Measurements from ENCODE around the gene KPNA6. TPM values are rescaled to one million over a fixed set of nuclear protein-coding genes. Genes with fewer than 3 reads are reported as not detected.

Gene KPNA6
- polyA plus RNA-seq, 1 of the 3 experiments (the other 2 are of a cell fraction) = 13.1 TPM

- TF ChIP-seq, protein P1, sequence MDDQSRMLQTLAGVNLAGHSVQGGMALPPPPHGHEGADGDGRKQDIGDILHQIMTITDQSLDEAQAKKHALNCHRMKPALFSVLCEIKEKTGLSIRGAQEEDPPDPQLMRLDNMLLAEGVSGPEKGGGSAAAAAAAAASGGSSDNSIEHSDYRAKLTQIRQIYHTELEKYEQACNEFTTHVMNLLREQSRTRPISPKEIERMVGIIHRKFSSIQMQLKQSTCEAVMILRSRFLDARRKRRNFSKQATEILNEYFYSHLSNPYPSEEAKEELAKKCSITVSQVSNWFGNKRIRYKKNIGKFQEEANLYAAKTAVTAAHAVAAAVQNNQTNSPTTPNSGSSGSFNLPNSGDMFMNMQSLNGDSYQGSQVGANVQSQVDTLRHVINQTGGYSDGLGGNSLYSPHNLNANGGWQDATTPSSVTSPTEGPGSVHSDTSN (IDR thresholded peaks at IDR 0.05) = no peak
- no peak for TF ChIP-seq CHD2 (IDR thresholded peaks at IDR 0.05; ENCODE audit: low read length, partially characterized antibody)
- no peak for TF ChIP-seq SMC3 (IDR thresholded peaks at IDR 0.05; ENCODE audit: low read depth, low read length)
- TF ChIP-seq GATA2 (CRISPR knock-in tag; IDR thresholded peaks at IDR 0.05) = no peak
These were observed 80.0 kb downstream of the KPNA6 start (continued) for GRCh38 chr1:32187850-32188249.

DNA sequence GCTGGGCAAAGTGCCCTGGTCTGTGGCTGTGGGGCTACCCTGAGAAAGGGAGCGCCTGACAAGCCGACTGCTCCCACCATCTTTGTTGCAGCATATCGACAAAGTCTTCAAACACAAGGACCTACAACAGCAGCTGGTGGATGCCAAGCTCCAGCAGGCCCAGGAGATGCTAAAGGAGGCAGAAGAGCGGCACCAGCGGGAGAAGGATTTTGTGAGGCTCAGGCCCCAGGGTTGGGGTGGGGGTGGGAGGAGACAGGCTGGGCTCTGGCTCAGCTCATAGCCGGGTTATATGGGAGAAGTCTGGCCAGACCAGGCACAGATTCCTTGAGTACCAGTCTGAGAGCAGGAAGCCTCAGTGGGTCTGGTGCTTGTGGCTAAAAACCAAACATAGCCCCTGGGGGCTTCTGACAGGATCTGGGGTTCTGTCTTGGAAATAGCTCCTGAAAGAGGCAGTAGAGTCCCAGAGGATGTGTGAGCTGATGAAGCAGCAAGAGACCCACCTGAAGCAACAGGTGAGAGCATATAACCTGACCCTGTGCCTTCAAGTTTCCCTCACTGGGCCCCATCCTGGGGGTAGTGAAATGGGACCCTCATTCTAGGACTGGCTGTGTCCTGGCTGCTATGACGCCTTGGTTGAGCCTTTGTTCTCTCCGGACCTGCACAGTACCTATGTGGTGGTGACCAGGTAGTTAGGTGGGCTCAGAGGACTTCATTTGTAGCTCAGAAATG is 84.5 kb downstream of the KPNA6 start:
- no peak for DNase-seq
- peaks cover 13% of the 10 kb centered on the region; the same call in 1 of the 2 replicates for H3K79me2 ChIP-seq (ENCODE audit: insufficient read depth)
- no peak overlapping the region for H3K4me3 ChIP-seq (ENCODE audit: low read depth in 2 of 2, low read length in 1 of 2)
- H3K27ac ChIP-seq (ENCODE audit: low read depth in 2 of 2, low read length in 1 of 2) = no peak overlapping the region
- 87% methylated on average over 8 of the region's 8 CpGs for WGBS (ENCODE audit: low lambda C conversion rate)
- H3K4me1 ChIP-seq (ENCODE audit: control insufficient read depth in 1 of 2, insufficient read depth in 2 of 2, low read depth in 1 of 2, low read length in 1 of 2) = peaks cover 3 to 10% of the 10 kb centered on the region in 2 experiments; a peak in 2 of 4 replicates
- no peak overlapping the region for H2AFZ ChIP-seq (ENCODE audit: low read depth)
- H3K9me2 ChIP-seq = no peaks in the 10 kb centered on the region
- CTCF ChIA-PET = interaction anchor here (1.5 kb wide), 1 partner anchor 12 kb away, joined by 3 read pairs; no protein-coding TSS in a partner anchor
- TF ChIP-seq FOXM1 (IDR thresholded peaks at IDR 0.05; ENCODE audit: low read depth) (no peak), RXRA (IDR thresholded peaks at IDR 0.05; ENCODE audit: borderline replicate concordance, low read depth) (no peak), ZBTB33 (IDR thresholded peaks at IDR 0.05; ENCODE audit: borderline replicate concordance, low read depth) (no peak), RCOR1 (IDR thresholded peaks at IDR 0.05; ENCODE audit: low read length) (no peak), EP300 (IDR thresholded peaks at IDR 0.05; ENCODE audit: borderline replicate concordance in 1 of 2, low read depth in 1 of 2, low read length in 1 of 2) (no peak), YY1 (IDR thresholded peaks at IDR 0.05; ENCODE audit: low read depth) (no peak), FOSL2 (IDR thresholded peaks at IDR 0.05; ENCODE audit: borderline replicate concordance, low read depth) (no peak), MAX (IDR thresholded peaks at IDR 0.05; ENCODE audit: low read depth) (no peak), FOXJ3 (CRISPR knock-in tag; IDR thresholded peaks at IDR 0.05) (no peak), USF1 (IDR thresholded peaks at IDR 0.05; ENCODE audit: borderline replicate concordance, low read depth) (no peak), CHD2 (IDR thresholded peaks at IDR 0.05; ENCODE audit: low read length, partially characterized antibody) (no peak)
- peaks cover 75 to 92% of the 10 kb centered on the region in 2 experiments for H3K36me3 ChIP-seq (replicated peaks in 1 of 2; ENCODE audit: control insufficient read depth in 1 of 2, insufficient read depth in 2 of 2, low read length in 1 of 2)
- H3K9me3 ChIP-seq = no peaks in the 10 kb centered on the region
- peaks cover 5% of the 10 kb centered on the region; the same call in 1 of the 2 replicates for H4K20me1 ChIP-seq (ENCODE audit: insufficient read depth)
- no peak overlapping the region for H3K4me2 ChIP-seq
- H3K9ac ChIP-seq = no peak overlapping the region
- POLR2A ChIA-PET = interaction anchor here (0.7 kb wide), 1 partner anchor 84 kb away, joined by 3 read pairs; no protein-coding TSS in a partner anchor
- H3K27me3 ChIP-seq (ENCODE audit: insufficient read depth) = no peaks in the 10 kb centered on the region
- peaks cover 8% of the 10 kb centered on the region for H3F3A ChIP-seq (replicated peaks; ENCODE audit: insufficient read depth)
